GM19468 (cell line): ENCODE results near the gene RBM8A.
A peak's percentile ranks its signal among the peaks of the same experiment; 100 is the strongest.

Source experiments
- ATAC-seq: cut with Tn5 transposase; IDR thresholded peaks from one replicate; pipeline ENCODE4 v1.9.1; 2021; ENCODE audit warnings: mild to moderate bottlenecking, moderate library complexity, moderate number of reproducible peaks; ENCODE audit not compliant: unreplicated experiment; ENCODE audit errors: extremely low read depth

Gene RBM8A

GRCh38 chr1:145927063-145927886 is at the start of gene RBM8A:
Gene RBM8A (minus strand): TSS chr1:145927484. CDS start chr1:145927426, 58 bp downstream.
- ATAC-seq, result peak; percentile 88

- ATAC-seq, result no peak
Measured at GRCh38 chr1:145977016-145977415, 49.7 kb upstream of the RBM8A start.

- ATAC-seq, result no peak
Measured at GRCh38 chr1:145975216-145975615, 47.9 kb upstream of the RBM8A start.

- no peak for ATAC-seq
Measured at GRCh38 chr1:145974721-145975120, 47.4 kb upstream of the RBM8A start.

GRCh38 chr1:145972580-145972979 is 45.3 kb upstream of the RBM8A start:
- no peak for ATAC-seq

GRCh38 chr1:145967288-145967687 is 40.0 kb upstream of the RBM8A start:
- no peak for ATAC-seq

GRCh38 chr1:145965119-145965744 is 37.9 kb upstream of the RBM8A start:
- no peak for ATAC-seq

- ATAC-seq, result peak; percentile 82
Measured at GRCh38 chr1:145964328-145965118, 37.2 kb upstream of the RBM8A start, which contains the start of the genes ANKRD34A and POLR3GL. Gene ANKRD34A (minus strand): TSS chr1:145964575. CDS start chr1:145961759, 2,816 bp downstream. Gene POLR3GL (plus strand): TSS chr1:145964690. CDS start chr1:145974866, 10,176 bp downstream.

- no peak for ATAC-seq
Measured at GRCh38 chr1:145963265-145964019, 36.2 kb upstream of the RBM8A start.

GRCh38 chr1:145962157-145963102 is 35.1 kb upstream of the RBM8A start:
- no peak for ATAC-seq

GRCh38 chr1:145961425-145962156 is 34.3 kb upstream of the RBM8A start:
- ATAC-seq, result no peak

GRCh38 chr1:145961109-145961424 is 33.8 kb upstream of the RBM8A start:
- ATAC-seq, result no peak

GRCh38 chr1:145960468-145961108 is 33.3 kb upstream of the RBM8A start:
- ATAC-seq, result no peak

- ATAC-seq, result no peak
Measured at GRCh38 chr1:145959957-145960467, 32.7 kb upstream of the RBM8A start.

- ATAC-seq, result no peak
Measured at GRCh38 chr1:145959333-145959732, 32.0 kb upstream of the RBM8A start.

- ATAC-seq, result no peak
Measured at GRCh38 chr1:145958734-145959133, 31.4 kb upstream of the RBM8A start.

GRCh38 chr1:145957443-145958319 is 30.4 kb upstream of the RBM8A start, which contains the start of gene LIX1L:
Gene LIX1L (minus strand): TSS chr1:145958017. CDS start chr1:145957927, 90 bp downstream.
- peak; percentile 60 for ATAC-seq
